SIG-M5 (cell line): Measurements from ENCODE around the gene CD244.

Source experiments
- DNase-seq: peaks from one replicate; lab custom pipeline; 2025; lab: John Stamatoyannopoulos, UW

Gene CD244

GRCh38 chr1:160844447-160845232, 18.0 kb downstream of the CD244 start:
- DNase-seq: no peak

GRCh38 chr1:160841079-160841478, 21.6 kb downstream of the CD244 start:
- DNase-seq: no peak

- no peak for DNase-seq
These were observed 22.9 kb downstream of the CD244 start for GRCh38 chr1:160839746-160840145.

DNA sequence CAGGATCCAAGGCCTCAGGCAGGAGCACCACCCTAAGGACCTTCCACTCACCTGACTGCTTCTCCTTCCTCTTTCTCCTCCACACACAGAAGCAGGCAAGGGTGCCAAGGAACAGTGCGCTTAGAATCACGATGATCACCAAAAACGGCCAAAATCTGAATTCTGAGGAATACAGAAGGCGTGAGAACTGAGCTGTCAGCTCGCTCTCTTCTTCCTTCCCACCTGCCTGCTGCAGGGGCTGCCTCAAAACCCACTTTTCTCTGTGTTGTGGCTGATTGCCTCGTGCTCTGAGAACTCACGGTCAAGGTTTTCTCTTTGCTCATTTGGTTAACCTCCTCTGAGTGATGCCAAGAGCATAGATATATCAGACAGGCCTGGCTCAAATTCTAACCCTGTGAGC, 23.8 kb downstream of the CD244 start:
- no peak for DNase-seq

- no peak for DNase-seq
These were observed 25.0 kb downstream of the CD244 start for GRCh38 chr1:160837558-160838205.

DNA sequence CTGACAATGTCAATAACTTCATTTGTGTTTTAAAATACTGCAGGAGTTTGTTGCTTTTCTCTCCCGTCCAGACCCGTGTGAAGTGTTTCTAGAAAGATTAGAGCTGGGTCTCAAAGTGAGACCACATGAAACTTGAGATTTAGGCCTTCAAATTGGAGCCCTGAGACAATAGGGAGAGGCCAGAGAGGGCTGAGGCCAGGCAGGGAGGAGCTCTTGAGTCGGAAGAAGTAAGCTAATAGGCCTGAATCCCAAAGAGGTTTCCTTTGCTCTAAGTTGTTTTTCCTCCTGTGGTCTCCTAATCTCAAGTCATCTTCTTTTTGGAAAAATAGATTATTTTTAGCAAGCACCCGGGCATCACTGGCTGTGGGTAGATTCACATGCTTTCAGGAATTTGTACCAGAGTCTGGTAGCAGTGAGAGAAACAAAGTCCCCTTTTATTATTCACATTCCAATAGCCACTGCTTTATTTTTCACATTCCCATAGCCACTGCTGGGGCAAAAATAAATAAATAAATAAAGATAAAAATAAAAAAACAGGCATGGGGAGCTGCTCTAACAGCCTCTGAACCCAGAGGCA, 25.6 kb downstream of the CD244 start:
- DNase-seq: no peak

GRCh38 chr1:160836561-160836960, 26.1 kb downstream of the CD244 start:
- DNase-seq: no peak

GRCh38 chr1:160835751-160836150, 26.9 kb downstream of the CD244 start:
- no peak for DNase-seq

DNA sequence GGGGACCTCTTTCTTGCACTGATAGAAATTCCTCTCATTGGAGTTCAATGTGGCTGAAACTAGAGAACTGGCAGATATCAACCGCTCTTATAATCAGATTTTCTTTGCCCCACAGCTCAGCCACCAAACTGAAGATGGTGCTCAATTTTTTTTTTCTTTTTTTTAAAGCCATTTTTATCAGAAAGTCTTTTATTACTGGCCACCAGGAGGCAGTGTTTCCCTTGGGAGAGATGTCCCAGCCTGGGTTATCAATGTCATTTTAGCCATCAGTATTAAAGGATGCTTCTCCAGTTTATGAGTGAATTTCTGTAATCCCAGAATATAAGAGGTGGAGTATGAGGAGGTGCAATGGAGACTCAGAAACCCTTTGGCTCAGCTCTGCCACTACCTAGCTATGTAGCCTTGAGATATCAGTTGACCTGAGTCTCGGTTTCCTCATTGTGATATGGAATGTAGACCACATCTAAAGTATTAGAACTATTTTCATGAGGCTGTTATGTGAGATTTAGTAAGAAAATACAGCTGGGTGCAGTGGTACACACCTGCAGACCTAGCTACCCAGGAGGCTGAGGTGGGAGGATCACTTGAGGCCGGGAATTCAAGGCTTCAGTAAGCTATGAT, 27.6 kb downstream of the CD244 start:
- no peak for DNase-seq

DNA sequence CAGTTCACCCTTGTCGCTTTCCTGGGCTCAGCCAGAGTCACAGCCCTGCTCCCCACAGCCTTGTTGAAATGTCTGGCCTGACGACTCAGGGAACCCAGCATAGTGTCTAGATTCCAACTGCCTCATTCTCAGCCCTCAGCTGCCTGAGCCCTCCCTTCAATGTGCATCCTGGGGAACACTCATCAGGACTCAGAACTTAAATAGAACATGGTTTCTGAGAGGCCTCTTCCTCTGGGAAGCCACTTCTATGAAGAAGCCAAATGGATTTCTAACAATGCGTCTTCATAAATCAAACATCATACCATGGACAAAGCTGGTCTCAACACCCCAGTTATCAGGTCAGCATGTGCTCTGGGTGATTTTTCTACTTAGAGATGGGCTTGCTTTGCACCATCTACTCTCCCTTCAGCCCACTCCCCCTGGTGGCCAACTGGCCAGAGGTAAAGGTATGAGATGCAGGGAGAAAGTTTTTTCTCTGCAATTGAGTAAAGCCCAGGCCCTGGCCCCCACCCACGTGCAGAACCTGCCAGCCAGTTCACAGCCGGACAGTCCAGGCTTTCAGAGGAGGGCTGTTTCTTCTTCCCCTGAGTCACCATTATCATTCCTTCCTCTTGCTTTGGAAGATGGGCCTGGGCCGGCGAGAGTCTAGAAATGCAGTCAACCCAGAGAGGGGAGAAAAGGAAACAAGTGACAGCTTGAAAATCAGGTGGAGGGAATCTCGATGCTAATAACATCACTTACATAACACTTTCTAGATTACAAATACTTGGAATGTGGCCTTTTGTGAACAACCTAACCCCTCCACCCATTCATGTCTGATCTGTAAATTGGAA, 32.1 kb downstream of the CD244 start:
- peak; percentile 9 for DNase-seq

DNA sequence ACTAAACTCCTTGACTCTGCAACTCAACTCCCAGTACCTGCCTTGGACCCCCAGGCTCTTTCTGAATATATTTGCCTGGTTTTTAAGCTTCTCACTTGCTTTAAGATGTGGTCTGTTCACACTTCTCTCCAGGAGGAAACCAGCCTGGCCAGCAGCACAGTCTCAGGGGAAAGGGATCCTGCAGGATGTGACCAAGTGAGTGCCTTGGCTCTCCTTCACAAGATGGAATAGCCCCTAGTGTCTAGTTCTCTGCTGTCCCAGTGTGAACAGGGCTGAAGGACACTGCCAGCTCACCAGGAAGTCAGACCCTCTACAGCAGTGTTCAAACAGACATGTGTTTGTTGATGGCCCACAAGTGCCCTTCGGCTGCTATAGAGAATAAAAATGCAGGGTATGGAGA, 32.9 kb downstream of the CD244 start:
- no peak for DNase-seq

DNA sequence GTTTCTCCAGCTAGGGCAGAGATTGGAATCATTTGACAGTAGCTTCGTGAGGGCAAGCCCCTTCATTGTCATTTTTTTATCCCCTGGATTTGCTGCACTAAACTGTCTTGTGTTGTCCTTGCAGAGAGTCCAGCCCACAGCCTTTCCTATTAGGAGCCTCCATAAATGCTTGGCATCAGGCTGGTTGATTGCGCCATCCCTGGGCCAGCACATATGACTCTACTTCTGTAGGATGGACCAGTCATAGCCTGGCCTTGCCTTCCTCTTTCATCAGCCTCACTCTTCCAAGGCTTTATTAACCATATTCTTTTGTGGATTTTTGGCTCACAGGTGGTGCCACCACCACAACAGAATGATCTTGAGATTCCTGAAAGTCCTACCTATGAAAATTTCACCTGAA, 35.3 kb downstream of the CD244 start:
- no peak for DNase-seq

DNA sequence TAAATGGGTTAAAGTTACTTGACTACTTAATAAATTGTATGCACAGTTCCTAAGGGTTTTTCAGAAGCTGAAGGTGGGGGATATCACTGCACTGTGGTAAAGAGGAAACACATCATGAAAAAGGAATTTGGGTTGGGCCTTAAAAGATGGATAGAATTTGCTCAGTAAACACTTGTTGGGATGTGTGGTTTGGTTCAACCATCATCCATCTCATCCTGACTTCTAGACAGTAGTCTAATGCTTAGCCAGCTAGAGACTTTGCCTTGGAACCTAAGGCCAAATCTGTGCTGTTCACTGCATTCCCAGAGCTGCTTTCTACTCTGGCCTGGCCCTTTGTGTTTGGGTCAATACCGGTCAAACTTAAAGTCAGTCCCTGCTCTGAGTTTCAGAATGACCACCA, 36.1 kb downstream of the CD244 start:
- DNase-seq: no peak

- DNase-seq: no peak
These were observed 39.4 kb downstream of the CD244 start for GRCh38 chr1:160823296-160823695.

DNA sequence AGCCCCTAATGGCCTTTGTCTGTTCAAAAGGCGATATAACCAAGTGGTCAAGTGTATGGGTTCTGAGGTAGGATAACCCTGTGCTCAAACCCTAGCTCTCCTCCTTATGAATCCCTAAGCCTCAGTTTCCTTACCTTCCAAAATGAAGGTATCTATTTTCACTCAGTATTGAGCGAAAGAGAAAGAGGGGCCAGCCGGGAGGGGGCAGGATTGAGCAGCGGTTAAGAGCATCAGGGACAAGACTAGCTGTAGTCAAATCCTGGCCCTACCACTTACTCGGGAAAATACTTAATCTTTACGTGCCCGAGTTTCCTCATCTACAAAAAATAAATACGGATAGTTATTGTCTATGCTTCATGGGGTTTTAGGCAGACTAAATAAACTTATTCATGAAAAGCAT, 41.1 kb downstream of the CD244 start:
- no peak for DNase-seq

DNA sequence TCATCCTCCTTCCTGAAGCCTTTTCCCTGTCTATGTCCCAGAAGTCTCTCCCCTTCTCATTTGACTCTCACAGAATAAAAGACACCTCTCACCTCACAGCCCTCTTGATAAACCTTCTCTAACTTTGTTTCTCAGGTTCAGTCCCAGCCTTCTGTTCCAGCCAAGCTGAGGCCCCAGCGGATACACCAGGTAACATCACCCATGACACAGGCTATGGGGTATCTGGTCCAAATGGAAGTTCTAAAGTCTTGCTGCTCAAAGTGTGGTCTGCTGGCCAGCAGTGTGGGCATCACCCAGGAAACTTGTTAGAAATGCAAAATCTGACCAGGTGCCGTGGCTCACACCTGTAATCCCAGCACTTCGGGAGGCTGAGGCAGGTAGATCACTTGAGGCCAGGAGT, 43.5 kb downstream of the CD244 start:
- DNase-seq: no peak

DNA sequence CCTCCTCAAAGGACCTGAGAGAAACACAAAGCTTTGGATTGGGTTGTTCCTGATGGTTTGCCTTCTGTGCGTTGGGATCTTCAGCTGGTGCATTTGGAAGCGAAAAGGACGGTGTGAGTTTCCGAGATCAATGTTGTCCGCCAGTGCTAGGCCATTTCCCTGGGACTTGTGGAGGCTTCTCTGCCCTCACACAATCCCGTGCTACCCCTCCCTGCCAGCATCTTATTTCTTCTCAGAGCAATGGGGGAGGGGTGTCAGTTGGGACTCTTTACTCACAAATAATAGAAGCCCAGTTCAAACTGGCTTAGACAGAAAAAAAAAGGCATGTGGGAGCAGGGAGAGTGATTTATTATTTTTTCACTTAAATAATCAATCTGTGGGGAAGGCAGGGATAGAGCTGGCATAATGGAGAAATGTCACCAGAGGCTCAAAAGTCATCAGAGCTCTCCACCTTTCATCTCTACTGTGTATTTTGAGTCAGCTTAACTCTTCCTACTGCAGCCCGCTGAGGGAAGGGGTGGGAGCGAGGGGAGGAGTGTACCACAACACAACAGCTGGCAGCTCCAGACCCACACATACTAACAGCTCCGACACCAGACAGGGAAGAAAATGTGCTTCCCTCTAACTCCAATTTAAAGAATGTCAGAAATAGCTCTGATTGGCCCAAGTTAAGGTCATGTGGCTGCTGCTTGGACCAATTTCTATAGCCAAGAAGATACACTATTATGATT, 44.3 kb downstream of the CD244 start:
- DNase-seq: no peak

DNA sequence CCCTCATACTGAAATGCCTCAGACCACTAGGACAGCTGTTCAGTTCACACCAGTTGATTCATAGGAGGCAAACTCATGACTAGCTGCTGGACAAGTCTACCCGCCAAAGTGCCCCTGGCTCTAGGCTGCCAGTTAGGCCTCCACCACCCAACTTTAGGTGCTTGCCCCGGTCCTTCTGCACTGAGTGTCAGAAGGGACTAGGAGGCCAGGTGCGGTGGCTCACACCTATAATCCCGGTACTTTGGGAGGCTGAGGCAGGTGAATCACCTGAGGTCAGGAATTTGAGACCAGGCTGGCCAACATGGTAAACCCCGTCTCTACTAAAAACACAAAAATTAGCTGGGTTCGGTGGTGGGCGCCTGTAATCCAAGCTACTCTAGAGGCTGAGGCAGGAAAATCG, 47.8 kb downstream of the CD244 start:
- DNase-seq: no peak

DNA sequence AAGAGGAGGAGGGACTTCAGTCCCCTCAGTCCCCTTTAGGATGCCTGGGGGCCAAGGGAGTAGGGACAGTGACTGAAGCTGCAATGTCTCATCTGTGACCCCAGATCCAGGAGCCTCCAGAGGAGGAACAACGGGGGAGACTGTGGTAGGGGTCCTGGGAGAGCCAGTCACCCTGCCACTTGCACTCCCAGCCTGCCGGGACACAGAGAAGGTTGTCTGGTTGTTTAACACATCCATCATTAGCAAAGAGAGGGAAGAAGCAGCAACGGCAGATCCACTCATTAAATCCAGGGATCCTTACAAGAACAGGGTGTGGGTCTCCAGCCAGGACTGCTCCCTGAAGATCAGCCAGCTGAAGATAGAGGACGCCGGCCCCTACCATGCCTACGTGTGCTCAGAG, 48.4 kb downstream of the CD244 start:
- DNase-seq: no peak

- no peak for DNase-seq
These were observed 49.5 kb downstream of the CD244 start for GRCh38 chr1:160813215-160813614.

DNA sequence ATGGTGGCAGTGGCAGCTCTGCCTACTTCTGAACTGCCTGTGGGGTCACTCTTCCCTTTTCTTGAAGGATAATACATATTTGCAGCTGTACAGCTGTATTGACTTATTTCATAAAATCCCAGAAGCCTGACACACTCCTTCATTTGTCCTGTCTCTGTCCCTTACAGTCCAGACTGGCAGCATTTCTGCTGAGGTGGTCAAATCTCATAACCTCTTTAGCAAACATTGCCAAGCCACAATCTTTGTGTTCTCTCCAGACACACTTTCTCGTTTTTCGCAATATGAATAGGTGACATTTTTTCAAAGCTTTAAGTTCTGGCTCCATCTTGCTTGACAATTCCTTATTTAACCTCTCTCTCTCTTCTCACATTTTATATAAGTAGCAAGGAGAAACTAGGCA, 51.5 kb downstream of the CD244 start:
- DNase-seq: no peak
